ENCODE measurements around the gene ACTL6B. TPM values are rescaled to one million over a fixed set of nuclear protein-coding genes. Genes with fewer than 3 reads are reported as not detected.

ACTL6B gene
- total and polyA plus RNA-seq, 2 experiments from 2014 or later = not detected

GRCh38 chr7:100632951-100633717 is 23.1 kb downstream of the ACTL6B start:
- DNase-seq (ENCODE audit: low spot score) = peak; percentile 73

GRCh38 chr7:100630066-100630465 is 26.2 kb downstream of the ACTL6B start:
- no peaks in the 10 kb centered on the region for H3K79me2 ChIP-seq
- no peak for DNase-seq (ENCODE audit: low spot score)
- TF ChIP-seq CTCF (IDR thresholded peaks at IDR 0.05; ENCODE audit: poor library complexity) (no peak), EZH2phosphoT487 (IDR thresholded peaks at IDR 0.05; ENCODE audit: low read depth, severe bottlenecking, unreplicated experiment) (no peak), EZH2 (IDR thresholded peaks at IDR 0.05; ENCODE audit: borderline replicate concordance) (no peak)
- H3K4me1 ChIP-seq (ENCODE audit: insufficient read depth) = peaks cover 8% of the 10 kb centered on the region
- H2AFZ ChIP-seq = no peak overlapping the region
- no peaks in the 10 kb centered on the region for H3K9me3 ChIP-seq (ENCODE audit: low read depth)
- no peaks in the 10 kb centered on the region for H3K9me2 ChIP-seq (replicated peaks; ENCODE audit: insufficient read depth)
- no peak overlapping the region for H3K4me3 ChIP-seq
- no peaks in the 10 kb centered on the region for H4K20me1 ChIP-seq (ENCODE audit: insufficient read depth, poor library complexity, severe bottlenecking)
- H3K27ac ChIP-seq = no peak overlapping the region
- no peaks in the 10 kb centered on the region for H3K36me3 ChIP-seq (replicated peaks; ENCODE audit: insufficient read depth, low read depth)
- WGBS (ENCODE audit: low lambda C conversion rate, missing lambda C conversion rate) = 96% methylated on average over 4 of the region's 4 CpGs
- H3K27me3 ChIP-seq = peaks cover 7% of the 10 kb centered on the region
- no peak overlapping the region for H3K4me2 ChIP-seq

More at GRCh38 chr7:100632951-100633717, 23.1 kb downstream of the ACTL6B start:
- H3K9me3 ChIP-seq (ENCODE audit: low read depth) = no peaks in the 10 kb centered on the region
- 3% methylated on average over 61 of the region's 72 CpGs for WGBS (ENCODE audit: low lambda C conversion rate, missing lambda C conversion rate)
- peak overlapping the region; percentile 98 for H3K4me2 ChIP-seq
- H3K27me3 ChIP-seq = peaks cover 7% of the 10 kb centered on the region
- no peaks in the 10 kb centered on the region for H3K36me3 ChIP-seq (replicated peaks; ENCODE audit: insufficient read depth, low read depth)
- peaks cover 6% of the 10 kb centered on the region for H3K4me1 ChIP-seq (ENCODE audit: insufficient read depth)
- peak; percentile 41 for TF ChIP-seq CTCF (IDR thresholded peaks at IDR 0.05; ENCODE audit: poor library complexity)
- TF ChIP-seq EZH2 (IDR thresholded peaks at IDR 0.05; ENCODE audit: borderline replicate concordance) = peak; percentile 65
- no peak for TF ChIP-seq EZH2phosphoT487 (IDR thresholded peaks at IDR 0.05; ENCODE audit: low read depth, severe bottlenecking, unreplicated experiment)
- H4K20me1 ChIP-seq (ENCODE audit: insufficient read depth, poor library complexity, severe bottlenecking) = no peaks in the 10 kb centered on the region
- H3K27ac ChIP-seq = no peak overlapping the region
- peak overlapping the region; percentile 31 for H3K4me3 ChIP-seq
- no peaks in the 10 kb centered on the region for H3K9me2 ChIP-seq (replicated peaks; ENCODE audit: insufficient read depth)
- H3K79me2 ChIP-seq = no peaks in the 10 kb centered on the region
- H2AFZ ChIP-seq = peak overlapping the region; percentile 77

GRCh38 chr7:100629117-100629716 is 27.0 kb downstream of the ACTL6B start:
- H3K9me2 ChIP-seq (replicated peaks; ENCODE audit: insufficient read depth) = no peaks in the 10 kb centered on the region
- no peaks in the 10 kb centered on the region for H4K20me1 ChIP-seq (ENCODE audit: insufficient read depth, poor library complexity, severe bottlenecking)
- H3K79me2 ChIP-seq = no peaks in the 10 kb centered on the region
- WGBS (ENCODE audit: low lambda C conversion rate, missing lambda C conversion rate) = 78% methylated on average over 9 of the region's 11 CpGs
- peaks cover 7% of the 10 kb centered on the region for H3K27me3 ChIP-seq
- H3K4me3 ChIP-seq = no peak overlapping the region
- TF ChIP-seq EZH2phosphoT487 (IDR thresholded peaks at IDR 0.05; ENCODE audit: low read depth, severe bottlenecking, unreplicated experiment) = no peak
- no peak for TF ChIP-seq EZH2 (IDR thresholded peaks at IDR 0.05; ENCODE audit: borderline replicate concordance)
- no peak for TF ChIP-seq CTCF (IDR thresholded peaks at IDR 0.05; ENCODE audit: poor library complexity)
- H3K27ac ChIP-seq = no peak overlapping the region
- H2AFZ ChIP-seq = no peak overlapping the region
- no peak for DNase-seq (ENCODE audit: low spot score)
- H3K9me3 ChIP-seq (ENCODE audit: low read depth) = no peaks in the 10 kb centered on the region
- no peaks in the 10 kb centered on the region for H3K36me3 ChIP-seq (replicated peaks; ENCODE audit: insufficient read depth, low read depth)
- peaks cover 8% of the 10 kb centered on the region for H3K4me1 ChIP-seq (ENCODE audit: insufficient read depth)
- H3K4me2 ChIP-seq = no peak overlapping the region

Data from hepatocyte (in vitro differentiated cells).